VCaP (cell line): ENCODE measurements around the gene PEX14.

Experiments
- H3K27ac ChIP-seq: fragments of 450-650 bp; 2 replicates; pipeline ENCODE4 v1.5.1; 2017
- CTCF ChIP-seq: fragments of 450-650 bp; conservative IDR thresholded peaks from 2 replicates; pipeline ENCODE4 v1.5.1; 2017; ENCODE audit warnings: mild to moderate bottlenecking, moderate library complexity

PEX14 gene

GRCh38 chr1:10617318-10617717 is 142.6 kb downstream of the PEX14 start:
- H3K27ac ChIP-seq, result no peak overlapping the region
- TF ChIP-seq CTCF, result no peak

- TF ChIP-seq CTCF, result no peak
- no peak overlapping the region for H3K27ac ChIP-seq
Measured at GRCh38 chr1:10617931-10618885, 143.5 kb downstream of the PEX14 start.

GRCh38 chr1:10620776-10621175 is 146.0 kb downstream of the PEX14 start:
- H3K27ac ChIP-seq, result no peak overlapping the region
- TF ChIP-seq CTCF, result no peak

- no peak overlapping the region for H3K27ac ChIP-seq
Measured at GRCh38 chr1:10621906-10622305, 147.2 kb downstream of the PEX14 start.

GRCh38 chr1:10622910-10623685 is 148.3 kb downstream of the PEX14 start:
- H3K27ac ChIP-seq, result no peak overlapping the region
- no peak for TF ChIP-seq CTCF

More at GRCh38 chr1:10621906-10622305, 147.2 kb downstream of the PEX14 start:
- TF ChIP-seq CTCF, result no peak

GRCh38 chr1:10623686-10624145 is 149.0 kb downstream of the PEX14 start:
- TF ChIP-seq CTCF, result no peak
- no peak overlapping the region for H3K27ac ChIP-seq

- TF ChIP-seq CTCF, result no peak
- no peak overlapping the region for H3K27ac ChIP-seq
Measured at GRCh38 chr1:10624256-10625050, 149.7 kb downstream of the PEX14 start.
